GM10266 (cell line): ENCODE results near the gene SLC25A33.

Experiments used
- DNase-seq: peaks from one replicate; pipeline ENCODE4 v3.0.0; 2012; ENCODE audit errors: extremely low spot score
- TF ChIP-seq, protein P1 (sequence below): IDR thresholded peaks from 2 replicates; pipeline ENCODE4 v1.5.1; 2012; ENCODE audit warnings: mild to moderate bottlenecking, low read depth; ENCODE audit not compliant: control insufficient read depth, insufficient read depth; ENCODE audit errors: missing control alignments

Gene SLC25A33

GRCh38 chr1:9598316-9598700, 59.0 kb downstream of the SLC25A33 start:
- TF ChIP-seq, protein P1, sequence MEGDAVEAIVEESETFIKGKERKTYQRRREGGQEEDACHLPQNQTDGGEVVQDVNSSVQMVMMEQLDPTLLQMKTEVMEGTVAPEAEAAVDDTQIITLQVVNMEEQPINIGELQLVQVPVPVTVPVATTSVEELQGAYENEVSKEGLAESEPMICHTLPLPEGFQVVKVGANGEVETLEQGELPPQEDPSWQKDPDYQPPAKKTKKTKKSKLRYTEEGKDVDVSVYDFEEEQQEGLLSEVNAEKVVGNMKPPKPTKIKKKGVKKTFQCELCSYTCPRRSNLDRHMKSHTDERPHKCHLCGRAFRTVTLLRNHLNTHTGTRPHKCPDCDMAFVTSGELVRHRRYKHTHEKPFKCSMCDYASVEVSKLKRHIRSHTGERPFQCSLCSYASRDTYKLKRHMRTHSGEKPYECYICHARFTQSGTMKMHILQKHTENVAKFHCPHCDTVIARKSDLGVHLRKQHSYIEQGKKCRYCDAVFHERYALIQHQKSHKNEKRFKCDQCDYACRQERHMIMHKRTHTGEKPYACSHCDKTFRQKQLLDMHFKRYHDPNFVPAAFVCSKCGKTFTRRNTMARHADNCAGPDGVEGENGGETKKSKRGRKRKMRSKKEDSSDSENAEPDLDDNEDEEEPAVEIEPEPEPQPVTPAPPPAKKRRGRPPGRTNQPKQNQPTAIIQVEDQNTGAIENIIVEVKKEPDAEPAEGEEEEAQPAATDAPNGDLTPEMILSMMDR, result no peak
- DNase-seq, result no peak

- DNase-seq, result no peak
- TF ChIP-seq, protein P1, result no peak
These were observed 60.5 kb downstream of the SLC25A33 start for GRCh38 chr1:9599741-9600140.

- TF ChIP-seq, protein P1, result no peak
- DNase-seq, result no peak
These were observed 61.9 kb downstream of the SLC25A33 start for GRCh38 chr1:9600861-9601834.

DNA sequence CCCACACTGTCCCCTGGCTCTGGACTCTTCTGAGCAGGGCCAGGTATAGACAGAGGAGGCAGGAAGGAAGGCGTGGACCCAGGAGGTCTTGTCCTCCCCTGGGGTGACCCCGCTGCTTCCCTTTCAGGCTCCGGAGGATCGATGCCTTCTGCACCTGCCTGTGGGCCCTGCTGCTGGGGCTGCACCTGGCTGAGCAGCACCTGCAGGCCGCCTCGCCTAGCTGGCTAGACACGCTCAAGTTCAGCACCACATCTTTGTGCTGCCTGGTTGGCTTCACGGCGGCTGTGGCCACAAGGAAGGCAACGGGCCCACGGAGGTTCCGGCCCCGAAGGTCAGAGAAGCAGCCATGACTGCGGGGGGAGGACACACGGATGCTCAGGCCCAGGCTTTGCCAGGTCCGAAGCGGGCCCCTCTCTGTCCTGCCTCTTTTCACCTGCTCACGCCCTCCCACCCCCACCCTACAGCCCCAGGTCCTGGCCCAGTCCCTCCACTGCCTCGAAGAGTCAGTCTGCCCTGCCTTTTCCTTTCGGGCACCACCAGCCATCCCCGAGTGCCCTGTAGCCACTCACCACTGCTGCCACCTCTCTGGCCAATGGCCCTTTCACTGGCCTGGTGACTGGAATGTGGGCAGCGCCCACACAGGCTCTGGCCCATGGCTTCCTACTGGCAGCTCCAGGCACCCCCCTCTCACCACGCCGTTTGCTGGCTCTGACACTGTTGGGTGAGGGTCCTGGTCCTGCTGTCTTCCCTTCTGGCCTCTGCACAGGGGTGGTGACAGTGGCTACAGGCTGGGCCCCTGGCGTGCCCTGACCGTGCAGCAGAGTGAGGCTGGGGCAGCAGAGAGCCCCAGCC, 62.9 kb downstream of the SLC25A33 start:
- TF ChIP-seq, protein P1, result no peak
- no peak for DNase-seq

DNA sequence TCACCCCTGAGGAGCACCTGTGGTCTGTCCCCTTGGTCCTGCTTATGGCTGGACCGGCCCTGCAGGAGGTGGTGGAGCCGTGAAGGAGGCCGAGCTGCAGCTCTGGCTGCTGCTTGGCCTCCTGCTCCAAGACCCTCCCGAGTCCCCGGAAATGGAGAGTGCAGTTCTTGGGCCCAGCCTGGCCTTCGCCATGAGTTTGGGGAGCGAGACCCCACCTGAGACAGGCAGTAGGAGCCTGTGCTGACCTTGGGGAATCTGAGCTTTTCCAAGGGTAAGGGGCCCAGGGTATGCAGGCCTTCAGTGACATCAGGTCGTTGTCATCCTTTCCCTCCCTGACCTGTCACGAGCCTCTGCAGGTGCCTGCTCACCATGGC, 63.5 kb downstream of the SLC25A33 start:
- TF ChIP-seq, protein P1, result no peak
- DNase-seq, result no peak

DNA sequence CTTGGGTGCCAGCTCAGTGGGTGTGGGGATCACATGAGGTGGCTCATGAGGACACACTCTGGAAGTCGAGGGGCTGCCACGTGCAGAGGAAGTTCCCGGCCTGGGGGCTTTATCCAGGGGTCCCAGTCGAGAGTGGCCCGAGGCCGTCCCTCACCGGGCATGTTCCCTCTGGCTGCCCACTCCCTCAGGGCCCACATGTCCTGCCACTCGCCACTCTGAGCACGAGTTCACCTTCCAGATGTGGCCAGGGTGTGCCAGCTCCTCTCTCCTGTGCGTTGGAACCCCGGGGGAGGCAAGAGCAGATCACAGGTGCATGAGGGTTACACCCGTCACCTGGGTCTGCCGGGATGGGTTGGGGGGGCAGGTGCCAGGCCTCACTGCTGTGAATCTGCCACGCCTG, 64.0 kb downstream of the SLC25A33 start:
- TF ChIP-seq, protein P1, result no peak
- DNase-seq, result no peak
